Stimulated activated CD8-positive, alpha-beta memory T cell treated with anti-CD3 and anti-CD28 coated beads, Interleukin-7, amount 100 ng/mL, for 24 hours (primary cell): ENCODE results near the gene ZNF710.
A peak's percentile ranks its signal among the peaks of the same experiment; 100 is the strongest.

ENCODE experiments used
- DNase-seq: peaks from one replicate; pipeline ENCODE4 v3.0.0-alpha.2; 2020; ENCODE audit warnings: low read depth

ZNF710 gene

GRCh38 chr15:90039996-90040395, 38.9 kb downstream of the ZNF710 start:
- DNase-seq = no peak

GRCh38 chr15:90040618-90041017, 39.5 kb downstream of the ZNF710 start:
- DNase-seq = no peak

- DNase-seq = no peak
These were observed 41.2 kb downstream of the ZNF710 start for GRCh38 chr15:90042356-90042755.

GRCh38 chr15:90042766-90043529, 41.8 kb downstream of the ZNF710 start:
- DNase-seq = no peak

- no peak for DNase-seq
These were observed 42.4 kb downstream of the ZNF710 start for GRCh38 chr15:90043530-90044010.

- DNase-seq = no peak
These were observed 43.1 kb downstream of the ZNF710 start for GRCh38 chr15:90044191-90044590.

- no peak for DNase-seq
These were observed 43.8 kb downstream of the ZNF710 start for GRCh38 chr15:90044916-90045371.

- no peak for DNase-seq
These were observed 45.2 kb downstream of the ZNF710 start for GRCh38 chr15:90046289-90046688.

GRCh38 chr15:90046911-90047392, 45.8 kb downstream of the ZNF710 start:
- no peak for DNase-seq

GRCh38 chr15:90047956-90048575, 46.9 kb downstream of the ZNF710 start:
- DNase-seq = no peak

GRCh38 chr15:90049030-90049429, 47.9 kb downstream of the ZNF710 start:
- no peak for DNase-seq

- no peak for DNase-seq
These were observed 48.8 kb downstream of the ZNF710 start for GRCh38 chr15:90049666-90050604.

GRCh38 chr15:90051874-90052273, 50.8 kb downstream of the ZNF710 start:
- DNase-seq = no peak

GRCh38 chr15:90053685-90054466, 52.8 kb downstream of the ZNF710 start:
- no peak for DNase-seq

GRCh38 chr15:90054618-90055097, 53.5 kb downstream of the ZNF710 start:
- DNase-seq = no peak

GRCh38 chr15:90055182-90055581, 54.1 kb downstream of the ZNF710 start:
- DNase-seq = no peak

GRCh38 chr15:90056529-90056928, 55.4 kb downstream of the ZNF710 start:
- no peak for DNase-seq

GRCh38 chr15:90058308-90058707, 57.2 kb downstream of the ZNF710 start:
- DNase-seq = no peak

GRCh38 chr15:90058775-90059174, 57.7 kb downstream of the ZNF710 start:
- no peak for DNase-seq

- peak; percentile 49 for DNase-seq
These were observed 58.3 kb downstream of the ZNF710 start for GRCh38 chr15:90059208-90059985.
